ENCODE data around the gene LOC101059915.

LOC101059915 gene

DNA sequence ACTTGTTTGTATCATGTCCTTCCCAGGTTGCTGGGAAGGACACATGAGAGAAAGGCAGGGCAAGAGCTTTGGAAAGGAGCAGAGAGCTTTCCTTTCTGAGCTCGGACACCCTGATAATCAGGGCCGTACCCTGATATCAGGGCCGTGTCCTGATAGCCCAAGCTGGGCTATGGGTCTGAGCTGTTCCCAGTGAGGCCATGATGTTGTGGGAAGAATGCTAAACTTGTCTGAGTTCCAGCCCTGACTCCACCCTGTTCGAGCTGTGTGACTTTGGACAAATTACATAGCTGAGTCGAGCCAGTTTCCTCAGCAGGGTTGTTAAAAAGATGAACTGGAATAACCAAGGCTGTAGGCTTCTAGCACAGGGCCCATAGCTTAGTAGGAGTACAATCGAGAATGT, 45.7 kb upstream of the LOC101059915 start (continued):
- TF ChIP-seq HDGF (IDR thresholded peaks at IDR 0.05) = no peak
- TF ChIP-seq, protein P1, sequence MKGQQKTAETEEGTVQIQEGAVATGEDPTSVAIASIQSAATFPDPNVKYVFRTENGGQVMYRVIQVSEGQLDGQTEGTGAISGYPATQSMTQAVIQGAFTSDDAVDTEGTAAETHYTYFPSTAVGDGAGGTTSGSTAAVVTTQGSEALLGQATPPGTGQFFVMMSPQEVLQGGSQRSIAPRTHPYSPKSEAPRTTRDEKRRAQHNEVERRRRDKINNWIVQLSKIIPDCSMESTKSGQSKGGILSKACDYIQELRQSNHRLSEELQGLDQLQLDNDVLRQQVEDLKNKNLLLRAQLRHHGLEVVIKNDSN (IDR thresholded peaks at IDR 0.05; ENCODE audit: borderline replicate concordance, extremely low read length, insufficient read depth, low read depth, low read length) = no peak

DNA sequence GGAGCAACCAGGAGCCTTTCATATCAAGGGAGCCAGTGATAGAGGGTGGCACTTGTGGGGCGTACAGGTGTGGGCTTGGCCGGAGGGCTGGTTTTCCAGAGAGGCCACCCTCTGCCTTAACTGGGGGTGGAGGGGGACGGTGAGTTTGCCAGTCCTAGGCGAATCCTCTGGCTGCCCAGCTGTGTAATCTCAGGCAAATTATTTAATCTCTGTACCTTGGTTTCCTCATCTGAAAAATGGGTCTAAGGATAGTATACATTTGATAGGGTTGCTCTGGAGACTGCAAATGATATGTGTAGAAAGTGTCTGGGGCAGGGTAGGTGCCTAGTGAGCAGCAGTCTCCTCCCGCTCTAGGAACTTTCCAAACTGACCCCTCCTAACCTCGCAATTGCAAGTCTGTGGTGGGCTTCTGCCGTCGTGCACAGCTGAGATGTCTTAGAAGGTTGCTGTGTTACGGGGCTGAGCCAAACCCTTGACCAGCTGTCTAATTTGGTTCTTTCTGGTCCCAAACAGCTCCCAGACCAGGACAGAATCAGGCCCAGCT, 45.2 kb upstream of the LOC101059915 start:
- no peak overlapping the region for H3K9ac ChIP-seq (ENCODE audit: control insufficient read depth, insufficient read depth, low read length)
- no peak overlapping the region for H2AFZ ChIP-seq (ENCODE audit: control insufficient read depth, low read depth, low read length)
- H3K9me3 ChIP-seq (replicated peaks; ENCODE audit: control insufficient read depth, insufficient read depth, low read length) = no peaks in the 10 kb centered on the region; the same call in 1 of the 3 replicates
- TF ChIP-seq FOS (IDR thresholded peaks at IDR 0.05; ENCODE audit: borderline replicate concordance, extremely low read depth, insufficient read length) (no peak), RCOR1 (conservative IDR thresholded peaks at IDR 0.05; ENCODE audit: low read depth, low read length) (no peak), JUND (IDR thresholded peaks at IDR 0.05; ENCODE audit: low read depth, low read length) (no peak), ZNF24 (IDR thresholded peaks at IDR 0.05) (no peak), ZBED1 (IDR thresholded peaks at IDR 0.05; ENCODE audit: borderline replicate concordance) (0 out of 2 replicates have a peak, but pooled peaks have one; percentile 4), BHLHE40 (IDR thresholded peaks at IDR 0.05; ENCODE audit: borderline replicate concordance in 1 of 2, low read depth in 2 of 2, low read length in 1 of 2) (no peak), ZNF217 (IDR thresholded peaks at IDR 0.05) (peak; percentile 82), LARP7 (IDR thresholded peaks at IDR 0.05) (no peak)
- TF ChIP-seq, protein P2, sequence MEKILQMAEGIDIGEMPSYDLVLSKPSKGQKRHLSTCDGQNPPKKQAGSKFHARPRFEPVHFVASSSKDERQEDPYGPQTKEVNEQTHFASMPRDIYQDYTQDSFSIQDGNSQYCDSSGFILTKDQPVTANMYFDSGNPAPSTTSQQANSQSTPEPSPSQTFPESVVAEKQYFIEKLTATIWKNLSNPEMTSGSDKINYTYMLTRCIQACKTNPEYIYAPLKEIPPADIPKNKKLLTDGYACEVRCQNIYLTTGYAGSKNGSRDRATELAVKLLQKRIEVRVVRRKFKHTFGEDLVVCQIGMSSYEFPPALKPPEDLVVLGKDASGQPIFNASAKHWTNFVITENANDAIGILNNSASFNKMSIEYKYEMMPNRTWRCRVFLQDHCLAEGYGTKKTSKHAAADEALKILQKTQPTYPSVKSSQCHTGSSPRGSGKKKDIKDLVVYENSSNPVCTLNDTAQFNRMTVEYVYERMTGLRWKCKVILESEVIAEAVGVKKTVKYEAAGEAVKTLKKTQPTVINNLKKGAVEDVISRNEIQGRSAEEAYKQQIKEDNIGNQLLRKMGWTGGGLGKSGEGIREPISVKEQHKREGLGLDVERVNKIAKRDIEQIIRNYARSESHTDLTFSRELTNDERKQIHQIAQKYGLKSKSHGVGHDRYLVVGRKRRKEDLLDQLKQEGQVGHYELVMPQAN (conservative IDR thresholded peaks at IDR 0.05) = 0 out of 2 replicates have a peak, but pooled peaks have one; percentile 1
- no peak overlapping the region for H3K4me3 ChIP-seq
- POLR2A ChIA-PET = interaction anchor here (1.0 to 2.6 kb wide), 8 partner anchors 12 to 90 kb away, joined by 3 to 17 read pairs (median 4); partner anchors contain the start of gene OGT
- SMC1A ChIA-PET (ENCODE audit: uncharacterized antibody, unreplicated experiment) = interaction anchor here (0.8 to 9.3 kb wide), 9 partner anchors 13 to 90 kb away, joined by 3 to 119 read pairs (median 5); partner anchors contain the start of gene OGT
- in situ Hi-C loops (cut with MboI) (no loop called here), intact Hi-C loops (cut with micrococcal nuclease; ENCODE audit: unreplicated experiment) (loop anchor here (1.0 kb wide), 2 partner anchors 11 to 28 kb away; no protein-coding TSS in a partner anchor)
- no peak for DNase-seq (ENCODE audit: low read depth, low spot score)
- no peaks in the 10 kb centered on the region for H4K20me1 ChIP-seq (ENCODE audit: control insufficient read depth, insufficient read depth)
- no peak overlapping the region for H3K4me2 ChIP-seq (ENCODE audit: control insufficient read depth, insufficient read depth)
- no peak for FAIRE-seq
- no peak for ATAC-seq
- H3K27me3 ChIP-seq (replicated peaks in 1 of 2; ENCODE audit: control insufficient read depth in 2 of 2, insufficient read depth in 2 of 2, low read length in 1 of 2) = no peaks in the 10 kb centered on the region
- peaks cover 56% of the 10 kb centered on the region for H3K4me1 ChIP-seq (ENCODE audit: control insufficient read depth, insufficient read depth, low read length)
- H3K79me2 ChIP-seq (ENCODE audit: control insufficient read depth, insufficient read depth, low read length) = peaks cover 11% of the 10 kb centered on the region
- WGBS (ENCODE audit: insufficient coverage, insufficient replicate concordance, low lambda C conversion rate, missing lambda C conversion rate) = 66% methylated on average over 9 of the region's 9 CpGs
- CTCF ChIA-PET = interaction anchor here (0.6 to 3.2 kb wide), 4 partner anchors 8 to 83 kb away, joined by 3 to 16 read pairs (median 4); no protein-coding TSS in a partner anchor
- H3K27ac ChIP-seq (ENCODE audit: control insufficient read depth, insufficient read depth) = peak overlapping the region; percentile 89
- RAD21 ChIA-PET (ENCODE audit: unreplicated experiment) = interaction anchor here (0.6 to 6.6 kb wide), 8 partner anchors 11 to 107 kb away, joined by 3 to 44 read pairs (median 5); partner anchors contain the start of gene OGT
- no peaks in the 10 kb centered on the region for H3K36me3 ChIP-seq (ENCODE audit: control insufficient read depth in 2 of 2, insufficient read depth in 2 of 2, low read length in 1 of 2)
- BruUV-seq (replicated peaks) = no TSS peak
